Measurements from ENCODE around the gene FGF3.

The FGF3 gene

DNA sequence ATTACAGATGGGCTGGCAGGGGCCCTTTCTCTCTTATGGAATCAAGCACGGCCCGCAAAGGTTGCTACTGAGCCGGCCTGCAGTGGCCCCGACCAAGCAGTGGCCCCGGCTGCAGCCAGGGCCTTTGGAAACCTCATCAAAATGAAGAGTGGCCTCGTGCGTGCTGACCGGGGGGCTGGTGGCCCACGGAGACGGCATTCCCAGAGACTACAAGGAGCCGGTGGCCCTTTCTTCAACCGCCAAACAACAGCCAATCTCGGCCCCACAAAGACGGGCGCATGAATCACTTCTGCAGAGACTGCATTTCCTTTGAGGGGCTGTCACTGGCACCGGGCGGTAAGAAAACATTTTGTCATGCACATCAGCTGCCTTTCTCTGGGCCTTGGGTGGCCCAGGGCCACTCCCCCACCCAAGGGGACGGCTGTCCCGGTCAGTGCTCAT is 43.1 kb upstream of the FGF3 start:
- H3K9me3 ChIP-seq (ENCODE audit: low read length), result no peaks in the 10 kb centered on the region
- H3K27me3 ChIP-seq (ENCODE audit: control insufficient read depth in 1 of 2, insufficient read depth in 2 of 2, low read length in 2 of 2), result peaks cover 0 to 25% of the 10 kb centered on the region in 2 donors
- no peak overlapping the region for H3K9ac ChIP-seq (ENCODE audit: low read length)
- no peaks in the 10 kb centered on the region for H3K4me1 ChIP-seq (ENCODE audit: insufficient read depth, low read length)
- H3K4me3 ChIP-seq (ENCODE audit: low read depth in 1 of 2, low read length in 2 of 2), result no peak overlapping the region
- H3K36me3 ChIP-seq (ENCODE audit: insufficient read depth, low read length), result no peaks in the 10 kb centered on the region
- H3K27ac ChIP-seq (ENCODE audit: low read depth, low read length), result no peak overlapping the region

DNA sequence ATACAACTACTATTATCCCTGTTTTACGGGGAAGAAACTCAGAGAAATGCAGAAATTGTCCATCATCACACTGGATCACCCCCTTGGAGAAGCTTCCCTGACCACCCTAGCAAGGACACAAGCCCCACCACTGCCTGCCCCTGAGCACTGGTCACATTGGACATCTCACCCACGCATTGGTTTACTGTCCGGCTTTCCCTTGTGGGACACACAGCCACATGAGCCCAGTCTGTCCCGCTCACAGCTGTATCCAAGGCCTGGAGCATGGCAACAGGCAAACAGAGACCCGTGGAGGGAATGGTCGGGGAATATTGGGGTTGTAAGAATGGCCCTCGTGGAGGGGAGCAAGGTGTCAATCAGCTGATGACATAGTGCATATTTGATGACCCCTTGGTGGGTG is 42.7 kb upstream of the FGF3 start:
- H3K4me1 ChIP-seq (ENCODE audit: insufficient read depth, low read length), result no peaks in the 10 kb centered on the region
- H3K9me3 ChIP-seq (ENCODE audit: low read length), result no peaks in the 10 kb centered on the region
- H3K27ac ChIP-seq (ENCODE audit: low read depth, low read length), result no peak overlapping the region
- no peak overlapping the region for H3K4me3 ChIP-seq (ENCODE audit: low read depth in 1 of 2, low read length in 2 of 2)
- no peaks in the 10 kb centered on the region for H3K36me3 ChIP-seq (ENCODE audit: insufficient read depth, low read length)
- no peak overlapping the region for H3K9ac ChIP-seq (ENCODE audit: low read length)
- H3K27me3 ChIP-seq (ENCODE audit: control insufficient read depth in 1 of 2, insufficient read depth in 2 of 2, low read length in 2 of 2), result peaks cover 0 to 23% of the 10 kb centered on the region in 2 donors

DNA sequence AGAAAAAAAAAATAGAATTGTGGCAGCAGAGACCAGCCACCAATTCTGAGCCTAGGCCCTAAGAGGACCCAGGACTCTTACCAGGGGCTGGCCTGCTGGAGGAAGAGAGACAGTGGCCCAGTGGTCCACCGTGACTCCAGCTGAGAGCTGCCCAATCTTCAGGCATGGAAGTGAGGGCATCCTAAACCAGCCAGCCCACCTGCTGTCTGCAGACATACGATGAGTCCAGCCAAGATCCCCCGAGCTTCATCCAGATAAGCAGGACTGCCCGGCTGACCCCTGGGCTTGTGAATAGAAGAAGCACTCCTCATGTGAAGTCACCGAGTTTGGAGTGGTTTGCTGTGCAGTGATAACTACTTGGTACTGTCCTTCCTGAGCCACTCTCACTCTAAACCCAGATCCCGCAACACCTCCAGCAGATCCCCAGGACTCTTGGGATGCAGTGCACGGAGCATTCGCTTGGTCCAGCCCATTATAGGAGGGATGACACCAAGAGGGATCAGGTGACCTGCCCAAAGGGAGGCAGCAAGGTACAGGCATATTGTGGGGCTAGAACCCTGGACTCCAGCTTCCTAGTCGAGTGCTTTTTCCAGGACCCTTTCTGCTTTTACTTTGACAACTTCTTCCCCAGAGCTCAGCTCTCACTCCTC is 41.7 kb upstream of the FGF3 start:
- Histone ChIP-seq H3K9me3 (ENCODE audit: low read length) (no peaks in the 10 kb centered on the region), H3K4me3 (ENCODE audit: low read depth in 1 of 2, low read length in 2 of 2) (no peak overlapping the region), H3K4me1 (ENCODE audit: insufficient read depth, low read length) (no peaks in the 10 kb centered on the region), H3K36me3 (ENCODE audit: insufficient read depth, low read length) (no peaks in the 10 kb centered on the region), H3K27me3 (ENCODE audit: control insufficient read depth in 1 of 2, insufficient read depth in 2 of 2, low read length in 2 of 2) (peaks cover 0 to 21% of the 10 kb centered on the region in 2 donors), H3K9ac (ENCODE audit: low read length) (no peak overlapping the region), H3K27ac (ENCODE audit: low read depth, low read length) (no peak overlapping the region)

DNA sequence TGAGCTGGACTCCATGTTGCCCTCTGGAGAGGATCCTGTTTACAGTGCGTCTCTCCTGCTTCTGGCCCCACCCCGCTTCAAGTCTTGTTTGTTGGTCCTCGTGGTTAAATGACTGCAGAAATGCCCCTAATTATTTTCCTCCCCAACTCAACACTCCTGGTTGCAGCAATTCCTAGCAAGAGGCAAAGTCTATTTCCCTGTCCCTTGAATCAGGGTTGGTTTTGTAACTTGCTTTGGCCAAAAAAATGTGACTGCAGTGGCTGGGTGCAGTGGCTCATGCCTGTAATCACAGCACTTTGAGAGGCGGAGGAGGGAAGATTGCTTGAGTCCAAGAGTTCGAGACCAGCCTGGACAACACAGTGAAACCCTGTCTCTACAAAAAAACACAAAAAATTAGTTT is 41.0 kb upstream of the FGF3 start:
- peaks cover 0 to 21% of the 10 kb centered on the region in 2 donors for H3K27me3 ChIP-seq (ENCODE audit: control insufficient read depth in 1 of 2, insufficient read depth in 2 of 2, low read length in 2 of 2)
- H3K9ac ChIP-seq (ENCODE audit: low read length), result no peak overlapping the region
- H3K27ac ChIP-seq (ENCODE audit: low read depth, low read length), result no peak overlapping the region
- H3K36me3 ChIP-seq (ENCODE audit: insufficient read depth, low read length), result no peaks in the 10 kb centered on the region
- no peak overlapping the region for H3K4me3 ChIP-seq (ENCODE audit: low read depth in 1 of 2, low read length in 2 of 2)
- no peaks in the 10 kb centered on the region for H3K4me1 ChIP-seq (ENCODE audit: insufficient read depth, low read length)
- no peaks in the 10 kb centered on the region for H3K9me3 ChIP-seq (ENCODE audit: low read length)

DNA sequence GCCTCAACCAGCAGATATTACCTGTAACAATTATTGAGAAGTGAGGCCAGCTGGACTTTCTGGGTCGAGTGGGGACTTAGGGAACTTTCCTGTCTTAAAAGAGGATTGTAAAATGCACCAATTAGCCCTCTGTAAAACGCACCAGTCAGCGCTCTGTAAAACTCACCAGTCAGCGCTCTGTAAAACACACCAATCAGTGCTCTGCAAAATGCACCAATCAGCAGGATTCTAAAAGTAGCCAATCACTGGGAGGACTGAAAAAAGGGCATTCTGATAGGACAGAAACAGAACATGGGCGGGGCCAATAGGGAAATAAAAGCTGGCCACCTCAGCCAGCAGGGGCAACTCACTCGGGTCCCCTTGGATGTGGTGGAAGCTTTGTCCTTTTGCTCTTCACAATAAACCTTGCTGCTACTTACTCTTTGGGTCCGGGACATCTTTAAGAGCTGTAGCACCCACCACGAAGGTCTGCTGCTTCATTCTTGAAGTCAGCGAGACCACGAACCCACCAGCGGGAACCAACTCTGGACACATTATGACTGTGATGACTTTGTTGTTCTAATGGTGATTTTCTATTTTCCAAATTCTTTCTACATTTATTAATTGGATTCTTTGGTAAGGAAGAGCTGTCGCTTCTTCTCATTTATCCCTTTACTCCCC is 40.2 kb upstream of the FGF3 start:
- peaks cover 0 to 21% of the 10 kb centered on the region in 2 donors for H3K27me3 ChIP-seq (ENCODE audit: control insufficient read depth in 1 of 2, insufficient read depth in 2 of 2, low read length in 2 of 2)
- H3K4me3 ChIP-seq (ENCODE audit: low read depth in 1 of 2, low read length in 2 of 2), result no peak overlapping the region
- H3K9ac ChIP-seq (ENCODE audit: low read length), result no peak overlapping the region
- H3K27ac ChIP-seq (ENCODE audit: low read depth, low read length), result no peak overlapping the region
- H3K4me1 ChIP-seq (ENCODE audit: insufficient read depth, low read length), result no peaks in the 10 kb centered on the region
- no peaks in the 10 kb centered on the region for H3K9me3 ChIP-seq (ENCODE audit: low read length)
- H3K36me3 ChIP-seq (ENCODE audit: insufficient read depth, low read length), result no peaks in the 10 kb centered on the region

DNA sequence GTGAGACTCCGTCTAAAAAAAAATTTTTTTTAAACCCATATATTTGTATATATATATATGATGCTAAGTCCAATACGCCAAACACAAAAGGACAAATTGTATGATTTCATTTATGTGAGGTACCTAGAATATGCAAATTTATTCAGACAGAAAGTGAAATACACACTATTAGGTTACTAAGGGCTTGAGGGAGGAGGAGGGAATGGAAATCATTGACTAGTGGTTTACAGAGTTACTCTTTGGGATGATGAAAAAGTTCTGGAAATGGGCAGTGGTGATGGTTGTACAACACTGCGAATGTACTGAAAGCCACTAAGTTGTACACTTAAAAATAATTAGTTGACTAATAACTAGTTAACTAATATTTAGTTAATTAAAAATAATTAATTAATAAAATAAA is 36.2 kb upstream of the FGF3 start:
- H3K4me1 ChIP-seq (ENCODE audit: insufficient read depth, low read length), result no peaks in the 10 kb centered on the region
- H3K36me3 ChIP-seq (ENCODE audit: insufficient read depth, low read length), result no peaks in the 10 kb centered on the region
- H3K4me3 ChIP-seq (ENCODE audit: low read depth in 1 of 2, low read length in 2 of 2), result no peak overlapping the region
- no peak overlapping the region for H3K9ac ChIP-seq (ENCODE audit: low read length)
- peaks cover 0 to 11% of the 10 kb centered on the region in 2 donors for H3K27me3 ChIP-seq (ENCODE audit: control insufficient read depth in 1 of 2, insufficient read depth in 2 of 2, low read length in 2 of 2)
- peaks cover 5% of the 10 kb centered on the region for H3K9me3 ChIP-seq (ENCODE audit: low read length)
- no peak overlapping the region for H3K27ac ChIP-seq (ENCODE audit: low read depth, low read length)

DNA sequence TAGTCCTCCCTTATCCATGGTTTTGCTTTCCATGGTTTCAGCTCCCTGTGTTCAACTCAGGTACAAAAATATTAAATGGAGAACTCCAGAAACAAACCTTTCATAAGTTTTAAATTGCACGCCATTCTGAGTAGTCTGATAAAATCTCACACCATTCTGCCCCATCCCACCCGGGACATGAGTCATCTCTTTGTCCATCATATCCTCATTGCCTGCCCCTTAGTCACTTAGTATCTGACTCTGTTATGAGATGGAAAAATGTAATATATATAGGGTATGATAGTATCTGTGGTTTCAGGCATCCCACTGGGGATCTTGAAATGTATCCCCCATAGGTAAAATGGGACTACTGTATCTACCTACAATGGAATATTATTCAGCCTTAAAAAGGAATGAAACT is 35.5 kb upstream of the FGF3 start:
- no peaks in the 10 kb centered on the region for H3K4me1 ChIP-seq (ENCODE audit: insufficient read depth, low read length)
- peaks cover 5% of the 10 kb centered on the region for H3K9me3 ChIP-seq (ENCODE audit: low read length)
- no peak overlapping the region for H3K4me3 ChIP-seq (ENCODE audit: low read depth in 1 of 2, low read length in 2 of 2)
- H3K27me3 ChIP-seq (ENCODE audit: control insufficient read depth in 1 of 2, insufficient read depth in 2 of 2, low read length in 2 of 2), result peaks cover 0 to 11% of the 10 kb centered on the region in 2 donors
- H3K36me3 ChIP-seq (ENCODE audit: insufficient read depth, low read length), result no peaks in the 10 kb centered on the region
- H3K9ac ChIP-seq (ENCODE audit: low read length), result no peak overlapping the region
- H3K27ac ChIP-seq (ENCODE audit: low read depth, low read length), result no peak overlapping the region

DNA sequence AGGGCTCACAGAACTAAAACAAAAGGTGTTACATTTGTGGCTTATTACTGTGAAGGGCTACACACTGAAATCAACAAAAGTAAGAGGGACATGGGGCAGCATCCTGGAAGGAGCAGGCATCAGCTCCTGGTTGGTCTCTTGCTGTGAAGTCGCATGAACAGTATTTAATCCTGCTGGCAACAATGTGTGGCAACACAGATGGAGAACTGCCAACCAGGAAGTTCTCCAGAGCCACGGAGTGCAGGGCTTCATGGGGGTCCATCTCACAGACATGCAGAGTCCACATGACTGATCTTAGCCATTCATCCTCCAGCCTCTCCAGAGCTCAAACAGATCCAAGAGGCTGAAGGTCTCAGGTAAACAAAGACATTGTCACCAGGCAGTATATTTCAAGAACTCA is 32.8 kb upstream of the FGF3 start:
- peaks cover 0 to 11% of the 10 kb centered on the region in 2 donors for H3K27me3 ChIP-seq (ENCODE audit: control insufficient read depth in 1 of 2, insufficient read depth in 2 of 2, low read length in 2 of 2)
- H3K4me3 ChIP-seq (ENCODE audit: low read depth in 1 of 2, low read length in 2 of 2), result no peak overlapping the region
- H3K9me3 ChIP-seq (ENCODE audit: low read length), result peaks cover 5% of the 10 kb centered on the region

DNA sequence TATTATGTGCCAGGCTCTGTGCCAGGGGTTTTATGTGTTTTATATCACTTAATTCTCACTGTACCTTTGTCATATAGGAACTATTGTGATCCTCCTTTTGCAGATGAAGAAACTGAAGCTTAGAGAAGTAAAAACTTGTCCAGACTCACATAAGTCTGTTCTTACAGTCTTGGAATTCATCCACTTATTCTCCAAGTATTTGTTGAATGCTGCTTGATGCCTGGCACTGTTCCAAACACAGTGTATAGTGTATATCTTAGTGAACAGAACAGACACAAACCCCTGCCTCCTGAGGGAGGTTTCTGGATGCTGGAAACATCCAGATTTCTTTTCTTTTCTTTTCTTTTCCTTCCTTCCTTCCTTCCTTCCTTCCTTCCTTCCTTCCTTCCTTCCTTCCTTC is 29.0 kb upstream of the FGF3 start:
- Histone ChIP-seq H3K27ac (ENCODE audit: low read depth, low read length) (no peak overlapping the region), H3K36me3 (ENCODE audit: insufficient read depth, low read length) (no peaks in the 10 kb centered on the region), H3K27me3 (ENCODE audit: control insufficient read depth in 1 of 2, insufficient read depth in 2 of 2, low read length in 2 of 2) (peaks cover 0 to 11% of the 10 kb centered on the region in 2 donors), H3K9me3 (ENCODE audit: low read length) (peaks cover 5% of the 10 kb centered on the region), H3K9ac (ENCODE audit: low read length) (no peak overlapping the region), H3K4me1 (ENCODE audit: insufficient read depth, low read length) (no peaks in the 10 kb centered on the region), H3K4me3 (ENCODE audit: low read depth in 1 of 2, low read length in 2 of 2) (no peak overlapping the region)

More for the DNA sequence above, 32.8 kb upstream of the FGF3 start:
- Histone ChIP-seq H3K9ac (ENCODE audit: low read length) (no peak overlapping the region), H3K36me3 (ENCODE audit: insufficient read depth, low read length) (no peaks in the 10 kb centered on the region), H3K4me1 (ENCODE audit: insufficient read depth, low read length) (no peaks in the 10 kb centered on the region), H3K27ac (ENCODE audit: low read depth, low read length) (no peak overlapping the region)

DNA sequence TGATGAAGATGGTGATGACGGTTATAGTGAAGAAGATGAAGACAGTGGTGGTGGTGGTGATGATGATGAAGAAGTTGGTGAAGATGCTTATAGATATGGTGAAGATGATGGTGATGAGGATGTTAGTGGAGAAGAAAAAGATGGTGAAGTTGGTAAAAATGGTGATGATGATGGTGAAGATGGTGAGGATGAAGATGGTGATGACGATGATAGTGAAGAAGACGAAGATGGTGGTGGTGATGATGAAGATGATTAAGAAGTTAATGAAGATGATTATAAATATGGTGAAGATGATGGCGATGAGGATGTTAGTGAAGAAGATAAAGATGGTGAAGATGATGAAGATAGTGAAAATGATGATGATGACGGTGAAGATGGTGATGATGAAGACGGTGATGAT is 25.2 kb upstream of the FGF3 start:
- H3K27ac ChIP-seq (ENCODE audit: low read depth, low read length), result no peak overlapping the region
- no peaks in the 10 kb centered on the region for H3K36me3 ChIP-seq (ENCODE audit: insufficient read depth, low read length)
- H3K27me3 ChIP-seq (ENCODE audit: control insufficient read depth in 1 of 2, insufficient read depth in 2 of 2, low read length in 2 of 2), result peaks cover 0 to 6% of the 10 kb centered on the region in 2 donors
- H3K4me3 ChIP-seq (ENCODE audit: low read depth in 1 of 2, low read length in 2 of 2), result no peak overlapping the region
- H3K9me3 ChIP-seq (ENCODE audit: low read length), result no peaks in the 10 kb centered on the region
- no peaks in the 10 kb centered on the region for H3K4me1 ChIP-seq (ENCODE audit: insufficient read depth, low read length)
- H3K9ac ChIP-seq (ENCODE audit: low read length), result no peak overlapping the region

DNA sequence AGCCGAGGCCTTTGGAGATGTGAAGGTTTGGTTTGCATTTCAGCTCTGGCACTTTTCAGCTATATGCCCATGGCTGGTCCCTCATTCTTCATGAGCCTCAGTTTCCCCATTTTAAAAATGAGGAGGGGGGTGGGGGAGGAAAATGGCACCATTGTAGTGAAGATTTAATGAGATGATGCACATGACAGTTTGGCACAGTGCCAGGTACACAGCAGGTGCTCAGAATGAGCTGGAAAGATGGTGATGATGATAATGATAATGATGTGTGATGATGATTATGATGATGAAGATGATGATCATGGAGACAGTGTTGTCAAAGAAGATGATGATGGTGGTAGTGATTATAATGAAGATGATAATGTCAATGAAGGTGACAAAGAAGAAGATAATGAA is 24.3 kb upstream of the FGF3 start:
- no peak overlapping the region for H3K4me3 ChIP-seq (ENCODE audit: low read depth in 1 of 2, low read length in 2 of 2)
- H3K27me3 ChIP-seq (ENCODE audit: control insufficient read depth in 1 of 2, insufficient read depth in 2 of 2, low read length in 2 of 2), result peaks cover 0 to 6% of the 10 kb centered on the region in 2 donors
- no peaks in the 10 kb centered on the region for H3K36me3 ChIP-seq (ENCODE audit: insufficient read depth, low read length)
- H3K4me1 ChIP-seq (ENCODE audit: insufficient read depth, low read length), result no peaks in the 10 kb centered on the region
- no peak overlapping the region for H3K9ac ChIP-seq (ENCODE audit: low read length)
- no peaks in the 10 kb centered on the region for H3K9me3 ChIP-seq (ENCODE audit: low read length)
- no peak overlapping the region for H3K27ac ChIP-seq (ENCODE audit: low read depth, low read length)

All from muscle layer of colon (tissue), 2 donors.